HT-29 (cell line): ENCODE measurements around the gene SYNGR2. TPM values are rescaled to one million over a fixed set of nuclear protein-coding genes. Genes with fewer than 3 reads are reported as not detected.
A peak's percentile ranks its signal among the peaks of the same experiment; 100 is the strongest.

ENCODE experiments used
- DNase-seq: peaks from one replicate; pipeline ENCODE4 v3.0.0-alpha.2; 2015; ENCODE audit warnings: low spot score
- total RNA-seq: library from RNA; depleted of rRNA; stranded (reverse); fragments of >200 nt; shearing (Covaris generic); gene quantifications from 2 replicates; pipeline ENCODE4 v1.2.3, GENCODE V29; 2014; rRNA removed

The SYNGR2 gene
- total RNA-seq, result 225 and 231 TPM in 2 replicates

DNA sequence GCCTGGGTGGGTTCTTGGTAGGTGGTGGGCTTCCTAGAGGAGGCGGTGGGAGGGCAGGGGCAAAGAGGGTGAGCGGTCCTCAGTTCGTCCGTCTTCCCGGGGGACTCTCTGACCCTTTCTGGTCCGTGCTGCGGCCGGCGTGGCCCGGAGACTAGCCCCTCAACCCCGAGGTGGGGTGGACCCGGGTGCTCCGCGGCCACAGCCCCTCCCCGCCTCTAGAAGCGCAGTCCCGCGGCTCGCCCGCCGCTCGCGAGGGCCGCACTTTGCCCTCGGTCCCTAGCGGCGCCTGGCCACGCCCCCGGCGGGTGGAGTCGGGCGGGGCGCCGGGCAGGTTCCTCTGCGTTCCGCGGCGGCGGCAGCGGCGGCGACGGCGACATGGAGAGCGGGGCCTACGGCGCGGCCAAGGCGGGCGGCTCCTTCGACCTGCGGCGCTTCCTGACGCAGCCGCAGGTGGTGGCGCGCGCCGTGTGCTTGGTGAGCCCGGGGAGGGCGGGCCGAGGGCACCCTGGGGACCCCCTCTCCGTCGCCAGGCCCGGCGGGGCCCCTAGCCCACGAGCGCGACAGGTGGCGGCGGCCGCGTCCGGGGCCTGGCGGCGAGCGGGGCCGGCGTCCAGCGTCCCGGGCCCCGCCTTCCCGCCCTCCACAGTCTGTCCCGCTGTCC is at the start of gene SYNGR2:
TSS of gene SYNGR2 (plus strand) at position 340 of the 661 bp plus-strand sequence. CDS start at position 376, 36 bp downstream.
- DNase-seq, result peak; percentile 88

- no peak for DNase-seq
These were observed 49.6 kb upstream of the SYNGR2 start for GRCh38 chr17:78118801-78119241.

DNA sequence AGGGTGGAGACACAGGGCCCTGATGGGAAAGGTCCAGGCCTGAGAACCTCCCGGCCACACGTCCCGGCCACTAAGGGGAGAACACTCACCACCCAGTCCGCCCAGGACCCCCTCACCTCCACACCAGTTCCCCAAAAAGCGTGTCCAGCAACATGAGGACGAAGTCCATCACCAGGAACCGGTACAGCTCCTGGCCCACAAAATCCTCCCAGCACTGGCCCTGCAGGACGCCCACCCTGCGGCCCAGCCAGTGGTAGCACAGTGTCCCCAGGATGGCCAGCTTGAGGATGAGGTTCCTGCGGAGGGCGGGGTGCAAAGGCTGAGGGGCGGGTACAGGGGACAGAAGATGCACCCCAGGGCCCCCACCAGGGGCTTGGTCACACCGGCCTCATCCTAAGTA is 47.8 kb upstream of the SYNGR2 start:
- DNase-seq, result no peak

GRCh38 chr17:78120971-78121800 is 47.2 kb upstream of the SYNGR2 start:
- DNase-seq, result no peak

DNA sequence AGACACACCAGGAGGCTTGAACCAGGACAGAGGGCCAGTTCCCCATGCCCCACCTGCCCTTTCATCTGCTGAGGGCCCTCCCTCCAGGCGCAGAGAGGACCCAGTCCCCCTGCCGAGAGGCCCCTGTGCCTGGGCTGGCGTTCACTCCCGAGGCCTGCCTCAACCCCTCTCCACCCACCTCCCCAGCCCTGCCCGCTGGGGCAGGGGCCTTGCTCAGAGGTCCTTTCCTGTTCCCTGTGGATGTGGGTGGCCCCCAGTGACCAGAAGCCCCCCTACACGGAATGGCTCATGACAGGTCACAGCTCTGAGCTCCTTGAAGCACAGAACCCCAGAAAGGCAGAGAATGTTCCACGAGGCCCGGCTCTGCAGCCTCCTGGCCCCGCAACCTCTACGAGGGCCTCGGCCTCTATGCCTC is 46.6 kb upstream of the SYNGR2 start:
- DNase-seq, result no peak

DNA sequence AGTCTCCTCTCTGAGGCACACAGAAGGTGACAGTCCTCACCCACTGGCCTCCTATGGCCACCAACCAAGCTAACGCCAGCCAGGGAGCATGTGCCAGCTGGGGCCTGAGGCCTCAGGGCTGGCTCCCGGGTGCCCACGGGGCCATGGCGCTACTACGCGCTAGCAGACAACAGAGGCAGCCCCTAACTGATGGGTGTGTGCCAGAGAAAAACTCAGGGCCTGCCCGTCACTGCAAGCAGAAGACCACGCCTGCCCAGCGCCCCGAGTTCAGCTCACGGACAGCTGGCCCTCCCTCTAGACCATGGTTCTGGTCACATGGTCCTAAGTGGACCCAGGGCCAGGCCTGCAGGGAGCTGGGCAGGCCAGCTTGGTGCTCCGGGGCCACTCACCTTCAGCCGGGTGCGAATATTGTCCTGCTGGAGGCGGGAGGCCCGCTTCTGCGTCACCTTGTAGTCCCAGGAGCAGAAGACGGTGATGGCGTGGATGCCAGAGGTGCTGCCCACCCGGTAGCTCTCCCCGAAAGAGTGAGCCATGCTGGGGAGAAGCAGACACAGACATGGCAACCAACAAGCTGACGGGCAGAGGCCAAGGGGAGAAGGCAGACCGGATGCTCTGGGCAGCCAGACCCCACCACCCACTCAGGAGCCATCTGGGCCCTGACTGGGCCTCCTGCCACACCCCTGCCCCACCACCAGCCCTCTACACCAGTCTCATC is 46.0 kb upstream of the SYNGR2 start:
- DNase-seq, result no peak

DNA sequence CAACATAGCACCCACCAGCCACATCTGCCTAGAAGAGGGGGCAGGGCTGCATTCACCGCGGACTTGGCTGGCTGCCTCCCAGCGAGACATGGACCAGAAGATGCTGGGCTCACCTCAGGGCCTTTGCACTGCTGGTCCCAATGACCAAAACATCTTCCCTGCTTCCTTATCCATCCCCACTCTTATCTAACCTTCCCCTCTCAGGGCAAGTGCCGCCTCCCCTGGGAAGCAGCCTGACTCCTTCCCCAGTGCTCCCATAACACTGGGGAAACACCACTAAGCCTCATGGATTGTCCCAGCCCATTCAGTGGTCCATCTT is 45.5 kb upstream of the SYNGR2 start:
- DNase-seq, result no peak

GRCh38 chr17:78123258-78123929 is 45.0 kb upstream of the SYNGR2 start:
- DNase-seq, result no peak

DNA sequence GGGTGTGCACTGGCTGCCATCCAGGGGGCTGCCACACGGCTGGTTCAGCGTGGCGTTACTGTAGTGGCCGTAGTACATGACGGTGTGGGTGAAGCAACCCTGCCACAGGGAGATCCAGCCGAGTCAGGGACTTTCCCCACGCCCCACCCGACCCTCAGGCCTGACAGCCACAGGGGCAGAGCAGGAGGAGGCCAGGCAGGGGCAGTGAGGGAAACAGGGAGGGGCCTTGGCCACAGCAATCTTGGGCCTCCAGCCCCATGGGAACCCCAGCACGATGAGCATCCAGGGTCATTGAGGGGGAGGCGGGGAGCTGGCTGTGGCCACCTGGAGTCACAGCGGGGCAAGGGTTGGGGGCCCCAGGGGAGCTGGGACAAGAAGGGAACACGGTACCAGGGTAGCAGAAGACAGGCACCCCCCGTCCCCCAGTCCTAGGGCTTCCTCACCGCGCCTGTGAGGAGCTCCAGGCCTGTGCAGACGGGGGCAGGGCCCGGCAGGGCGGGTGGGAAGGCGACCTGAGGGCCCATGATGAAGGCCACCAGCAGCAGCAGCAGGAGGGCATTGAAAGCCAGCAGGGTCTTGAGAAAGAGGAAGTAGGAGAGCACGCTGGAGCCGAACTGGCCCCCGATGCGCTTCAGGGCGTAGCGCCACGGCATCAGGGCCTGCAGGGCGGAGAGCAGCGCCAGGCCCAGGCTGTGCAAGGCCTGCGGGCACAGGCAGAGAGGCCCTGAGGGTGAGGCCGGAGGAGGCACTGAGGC is 44.1 kb upstream of the SYNGR2 start:
- no peak for DNase-seq

DNA sequence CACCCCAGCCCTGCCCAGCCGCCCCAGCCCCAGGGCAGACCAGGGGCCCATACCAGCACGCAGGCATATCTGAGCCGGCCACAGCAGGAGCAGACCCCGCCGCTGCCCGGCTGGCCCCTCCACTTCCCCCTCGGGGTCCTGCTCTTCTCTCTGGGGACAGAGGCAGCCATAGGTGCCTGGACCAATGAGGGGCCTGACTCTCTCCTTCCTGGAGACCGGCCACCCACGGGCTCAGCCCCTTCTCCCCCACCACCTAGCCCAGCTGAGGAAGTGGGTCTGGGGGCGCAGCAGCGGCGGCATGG is 43.6 kb upstream of the SYNGR2 start:
- no peak for DNase-seq

GRCh38 chr17:78125138-78125913 is 43.1 kb upstream of the SYNGR2 start:
- DNase-seq, result no peak

GRCh38 chr17:78125976-78126894 is 42.1 kb upstream of the SYNGR2 start:
- no peak for DNase-seq

GRCh38 chr17:78126895-78127238 is 41.5 kb upstream of the SYNGR2 start:
- no peak for DNase-seq

GRCh38 chr17:78127239-78127887 is 41.0 kb upstream of the SYNGR2 start:
- peak; percentile 54 for DNase-seq

GRCh38 chr17:78127888-78128550 is 40.4 kb upstream of the SYNGR2 start:
- DNase-seq, result peak; percentile 85

DNA sequence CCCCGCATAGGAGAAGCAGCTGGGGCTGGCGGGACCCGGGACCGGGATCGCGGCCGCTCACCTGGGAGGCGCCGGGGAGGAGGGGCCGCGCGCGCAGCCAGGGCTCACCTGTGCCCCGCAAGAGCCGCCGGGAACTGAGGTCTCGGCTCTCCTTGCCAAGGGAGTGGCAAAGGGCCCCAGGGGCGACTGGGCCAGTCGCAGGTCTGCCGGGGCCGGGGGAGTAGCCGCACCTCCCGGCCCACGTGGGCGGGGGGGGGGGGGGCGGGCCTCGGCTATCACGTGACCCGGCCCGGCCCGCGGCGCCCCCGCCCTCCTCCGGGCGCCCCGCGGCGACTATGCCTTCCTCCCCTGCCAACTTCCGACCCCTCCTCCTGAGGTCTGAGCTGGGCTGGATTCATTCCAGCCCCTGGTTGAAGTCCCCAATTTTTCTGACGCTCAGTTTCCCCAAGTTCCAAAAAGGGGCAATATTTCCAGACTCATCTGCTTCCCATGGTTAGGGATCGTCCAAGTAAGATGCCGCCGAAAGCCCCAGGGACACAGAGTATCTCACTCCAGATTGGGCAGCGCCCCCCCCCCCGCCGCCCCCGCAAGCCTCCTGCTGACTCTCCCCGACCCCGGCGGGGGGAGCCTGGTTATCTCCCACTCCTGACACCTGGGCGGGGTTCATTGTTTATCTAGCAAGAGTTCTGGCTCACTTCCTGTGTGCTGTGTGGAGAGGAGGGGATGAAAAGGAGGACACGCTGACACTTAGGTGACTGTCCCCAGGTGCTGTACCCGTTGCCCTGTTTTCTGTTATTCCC is 39.6 kb upstream of the SYNGR2 start, which contains the start of gene TMC6:
TSS of gene TMC6 (minus strand) at position 205 of the 800 bp plus-strand sequence. CDS start 1,923 bp downstream, outside the sequence.
- peak; percentile 90 for DNase-seq

- DNase-seq, result no peak
These were observed 38.9 kb upstream of the SYNGR2 start for GRCh38 chr17:78129351-78130089.
